GM19099 (cell line): ENCODE data around the gene NFKBIA.

Source experiments
- POLR2A ChIP-seq: IDR thresholded peaks from 3 replicates; pipeline ENCODE4 v1.6.1; 2011; ENCODE audit warnings: low read depth; ENCODE audit not compliant: insufficient read length; ENCODE audit errors: extremely low read depth

The NFKBIA gene

GRCh38 chr14:35416108-35416750 lies 11.7 kb upstream of the NFKBIA start:
- TF ChIP-seq POLR2A, result peak; percentile 18

- TF ChIP-seq POLR2A, result no peak
Observed at GRCh38 chr14:35414365-35414764, 9.8 kb upstream of the NFKBIA start.

DNA sequence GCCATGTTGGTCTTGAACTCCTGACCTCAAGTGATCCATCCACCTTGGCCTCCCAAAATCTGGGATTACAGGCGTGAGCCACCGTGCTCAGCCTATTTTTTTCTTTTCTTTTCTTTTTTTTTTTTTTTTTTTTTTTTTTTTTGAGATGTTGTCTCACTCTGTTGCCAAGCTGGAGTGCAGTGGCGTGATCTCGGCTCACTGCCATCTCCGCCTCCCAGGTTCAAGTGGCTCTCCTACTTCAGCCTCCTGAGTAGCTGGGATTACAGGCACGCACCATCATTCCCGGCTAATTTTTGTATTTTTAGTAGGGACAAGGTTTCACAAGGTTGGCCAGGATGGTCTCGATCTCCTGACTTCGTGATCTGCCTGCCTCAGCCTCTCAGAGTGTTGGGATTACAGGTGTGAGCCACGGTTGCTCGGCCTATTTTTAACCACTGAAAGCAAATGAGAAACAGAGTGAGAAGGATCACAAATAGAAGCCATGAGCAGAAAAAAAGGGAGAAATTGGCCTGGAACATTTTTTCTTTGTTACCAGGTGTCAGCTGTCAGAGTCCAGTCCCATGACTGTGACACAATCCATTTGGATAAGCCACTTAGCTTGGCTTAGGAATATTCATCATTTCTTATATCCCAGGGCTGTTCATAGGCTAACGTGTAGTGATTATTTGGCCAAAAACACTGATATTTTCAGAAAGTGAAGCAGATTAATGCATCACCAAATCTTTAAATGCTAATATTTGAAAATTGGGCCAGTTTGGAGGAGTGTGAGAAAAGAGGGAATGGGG lies 7.9 kb upstream of the NFKBIA start:
- no peak for TF ChIP-seq POLR2A

DNA sequence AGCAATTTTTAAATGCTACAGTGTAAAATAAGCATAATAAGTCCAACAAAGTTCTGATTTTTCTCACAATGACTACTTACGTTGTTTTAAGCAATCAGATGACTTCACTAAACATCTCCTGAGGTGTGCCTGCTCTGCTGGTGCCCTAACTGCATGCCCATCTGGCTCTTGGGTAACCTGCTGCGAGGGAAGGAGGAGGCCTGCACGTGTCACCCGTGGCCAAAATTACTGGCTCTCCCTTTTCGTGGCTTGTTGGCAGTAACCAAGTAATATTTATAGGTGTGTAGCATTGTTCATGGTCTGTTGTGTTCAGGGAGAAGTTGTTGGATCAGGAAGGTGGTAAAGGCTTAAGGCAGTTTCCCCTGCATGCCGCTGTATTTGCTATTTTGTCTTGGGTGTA lies 6.3 kb upstream of the NFKBIA start:
- TF ChIP-seq POLR2A, result no peak

GRCh38 chr14:35409595-35409994 lies 5.0 kb upstream of the NFKBIA start:
- TF ChIP-seq POLR2A, result no peak

GRCh38 chr14:35408026-35408425 lies 3.5 kb upstream of the NFKBIA start:
- no peak for TF ChIP-seq POLR2A

DNA sequence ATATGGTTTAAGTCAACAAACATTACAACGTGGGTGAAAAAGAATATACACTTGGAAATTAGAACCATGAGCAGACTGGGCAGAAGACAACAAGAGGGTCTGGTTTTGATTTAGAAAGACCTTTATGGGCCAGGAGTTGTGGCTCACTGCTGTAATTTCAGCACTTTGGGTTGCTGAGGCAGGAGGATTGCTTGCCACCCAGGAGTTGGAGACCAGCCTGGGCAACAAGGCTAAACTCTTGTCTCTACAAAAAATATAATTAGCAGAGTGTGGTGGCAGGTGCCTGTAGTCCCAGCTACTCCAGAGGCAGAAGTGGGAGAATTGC lies 2.7 kb upstream of the NFKBIA start:
- TF ChIP-seq POLR2A, result no peak

GRCh38 chr14:35406506-35407305 lies 2.2 kb upstream of the NFKBIA start:
- no peak for TF ChIP-seq POLR2A

DNA sequence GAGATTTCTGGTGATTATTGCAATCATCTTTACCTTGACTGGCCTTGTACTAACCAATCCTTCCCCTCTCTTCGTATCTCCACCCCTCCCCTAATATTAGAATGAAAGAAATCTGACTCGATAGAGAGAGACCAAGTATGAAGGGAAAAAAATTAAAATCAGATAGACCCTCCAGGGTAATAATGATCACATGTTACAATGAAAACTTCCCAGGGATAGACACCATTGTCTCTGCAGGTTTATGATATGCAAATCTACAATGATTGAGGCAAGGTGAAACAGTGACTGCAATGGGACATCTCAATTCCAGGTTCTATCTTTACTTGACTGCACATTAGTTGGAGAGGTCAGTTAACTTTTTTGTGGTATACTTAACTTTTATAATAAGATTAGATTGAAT lies 1.5 kb upstream of the NFKBIA start:
- no peak for TF ChIP-seq POLR2A

GRCh38 chr14:35405304-35405996 lies 901 bp upstream of the NFKBIA start:
- TF ChIP-seq POLR2A, result no peak

DNA sequence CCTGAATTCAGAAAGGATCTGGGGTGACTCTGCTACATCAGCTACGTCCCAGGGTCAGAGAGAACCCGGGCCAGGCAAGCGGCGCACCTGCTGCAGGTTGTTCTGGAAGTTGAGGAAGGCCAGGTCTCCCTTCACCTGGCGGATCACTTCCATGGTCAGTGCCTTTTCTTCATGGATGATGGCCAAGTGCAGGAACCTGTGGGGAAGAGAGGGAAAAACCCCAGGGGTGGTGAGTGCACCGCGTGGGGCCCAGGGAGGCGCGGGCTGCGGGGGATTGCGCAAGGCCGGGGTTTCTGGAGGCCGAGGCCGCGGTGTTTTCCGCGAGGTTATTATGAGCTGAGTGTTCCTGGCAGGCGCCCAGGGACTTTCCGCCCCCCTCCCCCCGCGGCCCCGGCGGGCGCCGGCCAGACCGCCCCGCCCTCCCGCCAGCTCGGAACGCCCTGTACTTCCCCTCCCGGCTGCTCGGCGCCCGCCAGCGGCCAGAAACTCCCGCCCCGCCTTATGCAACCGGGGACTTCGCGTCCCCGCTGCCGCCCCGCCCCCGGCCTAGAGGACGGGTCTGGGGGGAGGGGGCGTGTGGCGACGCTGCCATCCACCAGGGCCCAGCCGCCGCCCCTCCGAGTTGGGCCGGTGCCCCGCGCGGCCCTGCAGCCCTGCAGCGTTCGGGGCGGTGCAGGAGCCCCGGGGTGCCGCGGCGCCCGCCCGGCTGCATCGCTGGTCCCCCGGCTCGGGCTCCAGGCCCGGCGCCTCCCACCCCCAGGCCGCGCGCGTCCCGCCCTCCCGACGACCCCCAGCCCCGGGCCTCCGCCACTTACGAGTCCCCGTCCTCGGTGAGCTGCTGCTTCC lies 723 bp downstream of the NFKBIA start:
- peak; percentile 6 for TF ChIP-seq POLR2A

GRCh38 chr14:35403114-35403602 lies 1.4 kb downstream of the NFKBIA start:
- peak; percentile 42 for TF ChIP-seq POLR2A

DNA sequence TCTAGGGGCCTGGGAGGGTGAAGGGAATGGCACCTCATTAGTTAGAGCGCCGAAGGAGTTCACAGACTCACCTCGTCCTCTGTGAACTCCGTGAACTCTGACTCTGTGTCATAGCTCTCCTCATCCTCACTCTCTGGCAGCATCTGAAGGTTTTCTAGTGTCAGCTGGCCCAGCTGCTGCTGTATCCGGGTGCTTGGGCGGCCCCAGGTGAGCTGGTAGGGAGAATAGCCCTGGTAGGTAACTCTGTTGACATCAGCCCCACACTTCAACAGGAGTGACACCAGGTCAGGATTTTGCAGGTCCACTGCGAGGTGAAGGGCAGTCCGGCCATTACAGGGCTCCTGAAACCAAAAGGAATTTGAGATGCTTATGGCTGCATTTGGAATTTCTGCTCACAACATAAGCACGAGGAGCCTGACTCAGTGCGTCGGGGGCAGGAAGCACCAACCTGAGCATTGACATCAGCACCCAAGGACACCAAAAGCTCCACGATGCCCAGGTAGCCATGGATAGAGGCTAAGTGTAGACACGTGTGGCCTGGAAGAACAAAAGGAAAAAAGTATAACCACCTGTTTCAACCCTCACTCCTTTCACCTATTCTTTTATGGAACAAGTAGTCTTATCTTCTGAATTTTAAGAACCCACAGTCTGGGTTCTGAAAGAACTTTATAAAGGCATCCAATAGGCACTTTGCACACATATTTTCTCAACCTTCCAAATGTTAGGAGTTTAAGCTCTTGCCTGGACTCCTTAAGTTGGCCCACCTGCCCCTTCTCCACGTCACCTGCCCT lies 2.0 kb downstream of the NFKBIA start:
- TF ChIP-seq POLR2A, result peak; percentile 46

DNA sequence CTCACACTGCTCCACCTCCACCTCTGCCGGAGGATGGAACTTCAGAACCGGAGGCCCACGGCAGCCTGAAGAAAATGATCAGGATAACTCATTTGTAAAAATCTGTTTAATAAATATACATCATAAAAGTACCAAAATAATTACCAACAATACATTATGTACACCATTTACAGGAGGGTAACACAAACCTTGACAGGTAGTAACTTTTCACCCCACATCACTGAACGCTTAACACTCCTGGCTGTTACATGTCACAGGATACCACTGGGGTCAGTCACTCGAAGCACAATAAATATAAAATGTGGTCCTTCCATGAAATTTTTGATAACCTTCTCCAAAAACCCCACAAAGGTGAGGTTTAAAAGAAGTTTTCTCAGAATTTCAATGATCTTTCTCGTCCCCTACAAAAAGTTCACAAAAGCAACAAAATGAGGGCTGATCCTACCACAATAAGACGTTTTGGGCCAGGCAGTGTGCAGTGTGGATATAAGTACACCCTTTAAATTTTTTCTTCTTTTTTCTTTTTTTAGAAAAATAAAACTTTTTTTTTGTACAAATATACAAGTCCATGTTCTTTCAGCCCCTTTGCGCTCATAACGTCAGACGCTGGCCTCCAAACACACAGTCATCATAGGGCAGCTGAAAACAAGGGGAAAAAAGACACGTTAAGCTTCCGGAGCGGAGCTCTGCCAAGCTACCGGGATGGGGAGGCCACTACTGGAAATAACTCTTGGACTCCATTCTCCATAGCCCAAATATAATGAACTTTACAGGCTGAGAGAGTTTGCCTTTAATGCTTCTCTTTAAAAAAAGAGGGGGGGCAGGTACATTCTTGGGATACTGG lies 2.9 kb downstream of the NFKBIA start:
- no peak for TF ChIP-seq POLR2A
